Trophoblast cell (in vitro differentiated cells and primary cell): ENCODE measurements around the gene MARCHF10.

Source experiments
- DNase-seq, 2 donors: peaks; one replicate each; pipeline ENCODE4 v3.0.0-alpha.2; 2016
- H2AFZ ChIP-seq: 2 replicates; pipeline ENCODE4 v1.6.1; 2013; ENCODE audit warnings: low read length, moderate library complexity, mild to moderate bottlenecking; ENCODE audit not compliant: insufficient read depth, poor library complexity
- H2AK5ac ChIP-seq: 2 replicates; pipeline ENCODE4 v1.6.1; 2013; ENCODE audit warnings: mild to moderate bottlenecking, low read length
- H2BK120ac ChIP-seq: 2 replicates; pipeline ENCODE4 v1.6.1; 2013; ENCODE audit warnings: low read length, mild to moderate bottlenecking, moderate library complexity; ENCODE audit not compliant: insufficient read depth, poor library complexity
- H2BK12ac ChIP-seq: 2 replicates; pipeline ENCODE4 v1.6.1; 2013; ENCODE audit warnings: mild to moderate bottlenecking, low read length, moderate library complexity
- H2BK5ac ChIP-seq: 2 replicates; pipeline ENCODE4 v1.6.1; 2013; ENCODE audit warnings: low read length, low read depth, moderate library complexity, mild to moderate bottlenecking; ENCODE audit not compliant: poor library complexity
- H3K14ac ChIP-seq: 2 replicates; pipeline ENCODE4 v1.6.1; 2013; ENCODE audit warnings: mild to moderate bottlenecking, low read length
- H3K18ac ChIP-seq: 2 replicates; pipeline ENCODE4 v1.6.1; 2013; ENCODE audit warnings: mild to moderate bottlenecking, low read length
- H3K23ac ChIP-seq: 2 replicates; pipeline ENCODE4 v1.6.1; 2013; ENCODE audit warnings: low read length
- H3K27ac ChIP-seq: 2 replicates; pipeline ENCODE4 v1.5.1; 2013; ENCODE audit warnings: low read depth, mild to moderate bottlenecking, inconsistent platforms, low read length, moderate library complexity
- H3K27me3 ChIP-seq: 2 replicates; pipeline ENCODE4 v1.6.1; 2013; ENCODE audit warnings: inconsistent platforms, mild to moderate bottlenecking, low read length, moderate library complexity; ENCODE audit not compliant: insufficient read depth
- H3K36me3 ChIP-seq, 2 experiments: 1 replicate in 1 of 2; 2 replicates in 1 of 2; pipeline ENCODE4 v1.6.1; 2013; ENCODE audit warnings: low read length in 2 of 2, mild to moderate bottlenecking in 2 of 2, moderate library complexity in 1 of 2; ENCODE audit not compliant: insufficient read depth in 2 of 2, control insufficient read depth in 1 of 2
- H3K4ac ChIP-seq: 2 replicates; pipeline ENCODE4 v1.6.1; 2013; ENCODE audit warnings: low read depth, mild to moderate bottlenecking, low read length, moderate library complexity
- H3K4me1 ChIP-seq, 2 experiments: 1 replicate in 1 of 2; 2 replicates in 1 of 2; pipeline ENCODE4 v1.6.1; 2013; ENCODE audit warnings: low read length in 2 of 2, mild to moderate bottlenecking in 2 of 2, moderate library complexity in 1 of 2; ENCODE audit not compliant: insufficient read depth in 2 of 2, control insufficient read depth in 1 of 2
- H3K4me2 ChIP-seq: 2 replicates; pipeline ENCODE4 v1.6.1; 2013; ENCODE audit warnings: inconsistent platforms, mild to moderate bottlenecking, low read length, moderate library complexity
- H3K4me3 ChIP-seq: 2 replicates; pipeline ENCODE4 v1.5.1; 2013; ENCODE audit warnings: mild to moderate bottlenecking, low read depth, low read length, inconsistent platforms
- H3K79me1 ChIP-seq: one replicate; pipeline ENCODE4 v1.6.1; 2013; ENCODE audit warnings: low read length
- H3K79me2 ChIP-seq: 2 replicates; pipeline ENCODE4 v1.6.1; 2013; ENCODE audit warnings: low read length, mild to moderate bottlenecking; ENCODE audit not compliant: control insufficient read depth, insufficient read depth, poor library complexity
- H3K9ac ChIP-seq: 2 replicates; pipeline ENCODE4 v1.6.1; 2013; ENCODE audit warnings: mild to moderate bottlenecking, low read length
- H3K9me3 ChIP-seq: 2 replicates; pipeline ENCODE4 v1.6.1; 2013; ENCODE audit warnings: low read depth, mild to moderate bottlenecking, control low read depth, inconsistent platforms, low read length; ENCODE audit not compliant: insufficient read depth
- H4K12ac ChIP-seq: 2 replicates; pipeline ENCODE4 v1.6.1; 2013; ENCODE audit warnings: low read depth, mild to moderate bottlenecking, low read length, moderate library complexity
- H4K8ac ChIP-seq: 2 replicates; pipeline ENCODE4 v1.6.1; 2013; ENCODE audit warnings: low read depth, mild to moderate bottlenecking, low read length, moderate library complexity
- H4K91ac ChIP-seq: one replicate; pipeline ENCODE4 v1.6.1; 2013; ENCODE audit warnings: low read depth, mild to moderate bottlenecking, low read length, moderate library complexity
- WGBS: extraction: QIAGEN DNeasy Blood & Tissue Kit; methylation state at CpG from one replicate; pipeline ENCODE4 v1.1.7; 2013; ENCODE audit warnings: missing lambda C conversion rate; ENCODE audit not compliant: insufficient read length, insufficient coverage; ENCODE audit errors: extremely low coverage; 5-methylcytosine and 5-hydroxymethylcytosine counted together

MARCHF10 gene

DNA sequence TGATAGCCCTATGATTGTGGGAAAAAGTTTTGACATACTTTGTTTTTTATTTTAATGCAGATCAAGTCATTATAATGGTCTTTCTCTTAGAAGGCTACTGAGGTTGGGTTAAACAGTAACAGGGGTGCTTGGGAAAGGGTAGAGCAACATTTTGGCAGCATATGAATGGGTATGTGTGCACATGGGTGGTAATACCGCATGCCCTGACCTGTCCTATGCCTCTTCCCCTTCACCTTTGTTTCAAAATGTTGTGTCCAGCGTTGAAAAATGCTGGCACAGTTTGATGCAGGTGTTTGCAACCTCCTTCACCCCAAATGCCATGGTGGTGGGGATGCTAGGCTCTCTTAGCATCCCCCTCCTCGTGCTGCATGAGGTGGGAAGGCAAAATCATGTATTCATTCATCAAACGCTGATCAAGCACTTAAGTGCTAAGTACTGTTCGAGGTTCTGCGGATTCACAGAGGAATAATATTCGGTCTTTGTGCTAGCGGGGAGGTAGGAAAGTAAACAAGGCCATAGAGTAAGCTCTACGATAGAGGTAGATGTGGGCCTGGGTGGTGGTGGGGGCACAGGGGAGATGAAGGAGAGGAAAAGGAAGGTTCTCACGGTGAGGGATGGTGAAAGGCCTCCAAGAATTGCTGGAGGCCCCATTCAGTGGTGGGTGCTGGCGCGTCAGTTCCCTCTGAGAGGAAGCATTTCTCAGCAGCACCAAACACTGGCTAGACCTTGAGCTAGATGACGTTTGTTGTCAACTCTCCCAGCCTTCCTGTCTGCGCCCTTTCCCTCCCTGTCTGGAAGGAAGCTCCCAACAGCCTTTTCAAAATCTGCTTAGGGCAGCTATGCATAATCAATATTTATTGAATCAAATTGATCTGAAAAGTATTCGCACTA lies 13.3 kb upstream of the MARCHF10 start:
- peak overlapping the region; percentile 96 for H3K27ac ChIP-seq
- H2AK5ac ChIP-seq = peak overlapping the region; percentile 97
- H3K9ac ChIP-seq = no peak overlapping the region
- H2BK5ac ChIP-seq = peak overlapping the region; percentile 89
- peak; percentile 43 to 64 for DNase-seq
- peak overlapping the region; percentile 91 for H2BK120ac ChIP-seq
- H4K12ac ChIP-seq = no peak overlapping the region
- peak overlapping the region; percentile 66 for H3K4ac ChIP-seq
- H3K79me2 ChIP-seq = peaks cover 7% of the 10 kb centered on the region
- H3K14ac ChIP-seq = peak overlapping the region; percentile 88
- peak overlapping the region; percentile 89 for H3K18ac ChIP-seq
- H3K4me1 ChIP-seq = peaks cover 24 to 43% of the 10 kb centered on the region in 2 experiments
- peak overlapping the region; percentile 98 for H2BK12ac ChIP-seq
- no peak overlapping the region for H3K4me3 ChIP-seq
- no peaks in the 10 kb centered on the region for H3K36me3 ChIP-seq
- H3K27me3 ChIP-seq = no peaks in the 10 kb centered on the region
- H4K8ac ChIP-seq = peak overlapping the region; percentile 76
- H3K79me1 ChIP-seq = peaks cover 52% of the 10 kb centered on the region
- H3K4me2 ChIP-seq = no peak overlapping the region
- peak overlapping the region; percentile 76 for H4K91ac ChIP-seq
- H2AFZ ChIP-seq = peak overlapping the region; percentile 63
- WGBS = no CpG with 5 or more reads among the region's 15 CpGs
- H3K23ac ChIP-seq = no peak overlapping the region
- H3K9me3 ChIP-seq = no peaks in the 10 kb centered on the region

DNA sequence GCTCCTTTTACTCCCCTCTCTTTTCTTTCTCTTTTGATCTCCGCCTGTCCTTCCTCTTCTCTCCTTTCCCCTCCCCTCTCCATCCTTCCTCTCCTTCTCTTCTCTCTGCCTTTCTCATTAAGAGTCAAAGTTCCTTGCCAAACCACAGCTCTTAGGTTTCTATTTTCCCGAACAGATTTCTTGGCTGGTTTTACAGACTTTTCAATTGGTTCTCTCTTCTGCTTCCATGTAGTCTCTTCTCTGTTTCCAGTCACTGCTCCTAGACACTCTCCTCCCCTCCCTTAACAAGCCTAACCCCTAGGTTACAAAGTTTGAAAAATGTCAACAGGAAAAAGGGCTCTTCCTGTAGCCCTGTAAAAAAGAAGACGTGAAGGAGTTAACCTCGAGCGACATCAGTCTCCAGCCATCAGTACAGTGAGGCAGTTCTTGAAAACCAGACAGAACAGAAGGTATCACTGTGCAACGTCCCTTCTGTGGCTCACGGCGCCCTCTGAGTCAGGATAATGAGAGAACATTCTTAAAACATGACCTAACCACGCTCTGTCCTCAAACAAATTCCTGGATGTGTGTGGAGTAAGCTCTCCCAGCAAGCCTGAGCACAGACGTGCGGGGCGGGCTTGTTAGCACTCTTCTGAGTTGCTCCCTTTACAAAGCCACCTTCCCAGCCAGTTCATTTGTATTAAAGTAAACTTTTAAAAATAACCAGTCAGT lies 11.6 kb upstream of the MARCHF10 start:
- Histone ChIP-seq H4K91ac (peak overlapping the region; percentile 67), H4K8ac (peak overlapping the region; percentile 58), H3K4me2 (peak overlapping the region; percentile 21), H3K9me3 (no peaks in the 10 kb centered on the region), H3K79me2 (peaks cover 7% of the 10 kb centered on the region), H3K4ac (peak overlapping the region; percentile 44), H2BK120ac (peak overlapping the region; percentile 70), H3K27me3 (no peaks in the 10 kb centered on the region), H3K4me1 (peaks cover 21 to 40% of the 10 kb centered on the region in 2 experiments), H3K23ac (no peak overlapping the region), H3K36me3 (no peaks in the 10 kb centered on the region), H3K9ac (no peak overlapping the region), H3K18ac (peak overlapping the region; percentile 4), H2BK12ac (peak overlapping the region; percentile 21), H4K12ac (no peak overlapping the region), H3K27ac (peak overlapping the region; percentile 96), H3K79me1 (peaks cover 47% of the 10 kb centered on the region), H2AFZ (no peak overlapping the region), H3K14ac (peak overlapping the region; percentile 87), H3K4me3 (no peak overlapping the region), H2AK5ac (no peak overlapping the region), H2BK5ac (peak overlapping the region; percentile 92)
- peak; percentile 94 to 96 for DNase-seq
- WGBS = no CpG with 5 or more reads among the region's 12 CpGs

DNA sequence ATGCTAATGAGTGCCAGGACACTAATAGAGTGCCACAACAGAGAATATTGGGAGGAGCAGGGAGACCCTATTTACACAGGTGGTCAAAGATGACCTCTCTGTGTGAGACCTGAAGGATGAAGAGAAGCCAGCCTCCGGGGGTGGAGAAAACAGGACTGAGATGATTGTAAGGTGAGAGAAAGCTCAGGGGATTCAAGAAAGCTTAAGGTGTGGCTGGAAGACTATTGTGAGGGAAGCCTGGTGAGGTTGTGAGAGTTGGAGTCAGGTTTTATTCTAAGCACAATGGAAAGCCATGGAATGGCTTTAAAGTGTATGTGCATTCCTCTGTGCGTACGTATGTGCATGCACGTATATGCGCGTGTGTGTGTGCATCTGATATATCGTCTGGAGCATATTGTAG lies 10.4 kb upstream of the MARCHF10 start:
- H3K79me1 ChIP-seq = peaks cover 40% of the 10 kb centered on the region
- peak overlapping the region; percentile 96 for H3K27ac ChIP-seq
- peak overlapping the region; percentile 18 for H2AK5ac ChIP-seq
- DNase-seq = no peak
- no peak overlapping the region for H4K12ac ChIP-seq
- no peak overlapping the region for H3K9ac ChIP-seq
- peak overlapping the region; percentile 74 for H2BK12ac ChIP-seq
- H3K14ac ChIP-seq = peak overlapping the region; percentile 68
- no peak overlapping the region for H3K4me2 ChIP-seq
- no peak overlapping the region for H2AFZ ChIP-seq
- no peak overlapping the region for H3K23ac ChIP-seq
- peaks cover 7% of the 10 kb centered on the region for H3K79me2 ChIP-seq
- peak overlapping the region; percentile 92 for H2BK5ac ChIP-seq
- no peak overlapping the region for H3K18ac ChIP-seq
- peak overlapping the region; percentile 70 for H2BK120ac ChIP-seq
- no peak overlapping the region for H3K4ac ChIP-seq
- H3K4me3 ChIP-seq = no peak overlapping the region
- no peaks in the 10 kb centered on the region for H3K36me3 ChIP-seq
- peak overlapping the region; percentile 67 for H4K91ac ChIP-seq
- no peaks in the 10 kb centered on the region for H3K9me3 ChIP-seq
- H3K27me3 ChIP-seq = no peaks in the 10 kb centered on the region
- peaks cover 15 to 35% of the 10 kb centered on the region in 2 experiments for H3K4me1 ChIP-seq
- no peak overlapping the region for H4K8ac ChIP-seq
- WGBS = no CpG with 5 or more reads among the region's 7 CpGs

- peaks cover 24% of the 10 kb centered on the region for H3K79me1 ChIP-seq
- H2AK5ac ChIP-seq = no peak overlapping the region
- no peak overlapping the region for H4K91ac ChIP-seq
- no peaks in the 10 kb centered on the region for H3K36me3 ChIP-seq
- H3K27ac ChIP-seq = no peak overlapping the region
- H3K9ac ChIP-seq = no peak overlapping the region
- H2BK12ac ChIP-seq = no peak overlapping the region
- WGBS = no CpG with 5 or more reads among the region's 6 CpGs
- no peak overlapping the region for H4K12ac ChIP-seq
- no peaks in the 10 kb centered on the region for H3K27me3 ChIP-seq
- H4K8ac ChIP-seq = no peak overlapping the region
- no peak overlapping the region for H3K23ac ChIP-seq
- no peak overlapping the region for H3K14ac ChIP-seq
- H2AFZ ChIP-seq = no peak overlapping the region
- H3K18ac ChIP-seq = no peak overlapping the region
- peaks cover 2% of the 10 kb centered on the region for H3K79me2 ChIP-seq
- no peak overlapping the region for H2BK5ac ChIP-seq
- peaks cover 2% of the 10 kb centered on the region for H3K9me3 ChIP-seq
- H3K4me2 ChIP-seq = no peak overlapping the region
- DNase-seq = no peak
- H3K4me3 ChIP-seq = no peak overlapping the region
- H3K4me1 ChIP-seq = peaks cover 5 to 18% of the 10 kb centered on the region in 2 experiments
- no peak overlapping the region for H3K4ac ChIP-seq
- peak overlapping the region; percentile 24 for H2BK120ac ChIP-seq
Observed at GRCh38 chr17:62816282-62816839, 8.2 kb upstream of the MARCHF10 start.
